ENCODE data around the gene ABCD2. TPM values are rescaled to one million over a fixed set of nuclear protein-coding genes. Genes with fewer than 3 reads are reported as not detected.

Gene ABCD2
- total and polyA plus RNA-seq, 2 of the 4 experiments (the other 2 are of a cell fraction) = not detected

- Histone ChIP-seq H3K23ac (ENCODE audit: low read depth, low read length) (no peak overlapping the region), H3K27me3 (ENCODE audit: control insufficient read depth, insufficient read depth, low read length) (no peaks in the 10 kb centered on the region), H2AK9ac (replicated peaks; ENCODE audit: low read depth, low read length, poor library complexity) (no peak overlapping the region), H3K9me3 (ENCODE audit: control insufficient read depth, insufficient read depth, low read length) (peaks cover 4% of the 10 kb centered on the region; the same call in 1 of the 2 replicates), H4K91ac (ENCODE audit: insufficient read depth, low read depth, low read length) (no peak overlapping the region), H2AFZ (replicated peaks; ENCODE audit: low read length, poor library complexity) (no peak overlapping the region), H4K20me1 (ENCODE audit: insufficient read depth, low read length) (no peaks in the 10 kb centered on the region), H3K4me3 (ENCODE audit: insufficient read depth, low read depth, low read length) (no peak overlapping the region), H3K79me1 (ENCODE audit: low read depth in 1 of 2, low read length in 2 of 2) (no peaks in the 10 kb centered on the region), H3K9me1 (ENCODE audit: insufficient read depth, low read length) (no peaks in the 10 kb centered on the region), H3K4me2 (ENCODE audit: low read depth, low read length) (no peak overlapping the region), H2BK20ac (ENCODE audit: low read depth, low read length) (no peak overlapping the region), H3K27ac (ENCODE audit: insufficient read depth, low read length) (no peak overlapping the region), H3K4ac (ENCODE audit: low read depth, low read length) (no peak overlapping the region), H3K4me1 (ENCODE audit: control insufficient read depth, insufficient read depth, low read length) (no peaks in the 10 kb centered on the region), H2BK15ac (ENCODE audit: low read depth, low read length) (no peak overlapping the region), H2BK120ac (ENCODE audit: low read depth, low read length) (no peak overlapping the region), H3K18ac (ENCODE audit: low read depth, low read length) (no peak overlapping the region), H3K14ac (replicated peaks; ENCODE audit: low read depth, low read length) (no peak overlapping the region), H3K9ac (ENCODE audit: low read depth, low read length) (no peak overlapping the region), H2BK5ac (ENCODE audit: low read depth, low read length, poor library complexity, severe bottlenecking) (no peak overlapping the region), H3K36me3 (ENCODE audit: control insufficient read depth, insufficient read depth, low read length) (no peaks in the 10 kb centered on the region), H4K8ac (ENCODE audit: low read depth in 2 of 2, low read length in 2 of 2) (no peak overlapping the region), H4K5ac (ENCODE audit: low read depth, low read length) (no peak overlapping the region), H3K56ac (ENCODE audit: extremely low read depth, insufficient read depth, low read length) (no peak overlapping the region), H2AK5ac (ENCODE audit: low read depth, low read length) (no peak overlapping the region)
- CTCF ChIA-PET = no interaction called here
- in situ Hi-C loops (cut with MboI; ENCODE audit: low sequenced_read_pairs) = no loop called here
- no peak for ATAC-seq (ENCODE audit: low read depth)
- POLR2A ChIA-PET (ENCODE audit: unreplicated experiment) = no interaction called here
- intact Hi-C loops (cut with micrococcal nuclease) = no loop called here
- DNase-seq = no peak
- TF ChIP-seq MAZ (IDR thresholded peaks at IDR 0.05; ENCODE audit: borderline replicate concordance, low read depth, low read length) = no peak
- no peak for TF ChIP-seq CEBPB (IDR thresholded peaks at IDR 0.05; ENCODE audit: low read depth, low read length)
- dilution Hi-C loops (cut with HindIII; ENCODE audit: low sequenced_read_pairs, unreplicated experiment) = no loop called here
- no CpG with 5 or more reads among the region's 2 CpGs for WGBS, 2 experiments (ENCODE audit: extremely low coverage in 2 of 2, insufficient read length in 1 of 2)
- no TSS peak for BruUV-seq (replicated peaks)
These were observed 45.6 kb downstream of the ABCD2 start for GRCh38 chr12:39573971-39574370.
